ENCODE results near the gene FCMR.

DNA sequence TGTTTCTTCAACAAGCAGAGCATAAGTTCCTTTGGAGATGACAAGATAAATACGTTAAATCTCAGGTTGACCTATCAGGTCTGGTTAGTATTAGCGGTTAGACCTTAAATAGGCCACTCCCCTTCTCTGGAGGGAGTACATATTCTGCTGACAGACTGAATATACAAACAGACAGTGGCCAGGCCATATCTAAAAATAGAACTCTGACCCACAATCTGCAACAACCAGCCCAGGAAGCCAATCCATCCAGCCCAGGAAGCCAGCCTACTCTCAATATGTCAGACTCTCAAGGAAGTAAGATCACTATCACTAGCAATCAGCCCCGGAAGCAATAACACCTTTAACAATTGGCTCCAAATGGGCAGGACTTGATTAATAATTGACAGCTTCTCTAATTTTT is 49.6 kb downstream of the FCMR start:
- TF ChIP-seq POLR2A (IDR thresholded peaks at IDR 0.05): no peak
- TF ChIP-seq, protein P1, sequence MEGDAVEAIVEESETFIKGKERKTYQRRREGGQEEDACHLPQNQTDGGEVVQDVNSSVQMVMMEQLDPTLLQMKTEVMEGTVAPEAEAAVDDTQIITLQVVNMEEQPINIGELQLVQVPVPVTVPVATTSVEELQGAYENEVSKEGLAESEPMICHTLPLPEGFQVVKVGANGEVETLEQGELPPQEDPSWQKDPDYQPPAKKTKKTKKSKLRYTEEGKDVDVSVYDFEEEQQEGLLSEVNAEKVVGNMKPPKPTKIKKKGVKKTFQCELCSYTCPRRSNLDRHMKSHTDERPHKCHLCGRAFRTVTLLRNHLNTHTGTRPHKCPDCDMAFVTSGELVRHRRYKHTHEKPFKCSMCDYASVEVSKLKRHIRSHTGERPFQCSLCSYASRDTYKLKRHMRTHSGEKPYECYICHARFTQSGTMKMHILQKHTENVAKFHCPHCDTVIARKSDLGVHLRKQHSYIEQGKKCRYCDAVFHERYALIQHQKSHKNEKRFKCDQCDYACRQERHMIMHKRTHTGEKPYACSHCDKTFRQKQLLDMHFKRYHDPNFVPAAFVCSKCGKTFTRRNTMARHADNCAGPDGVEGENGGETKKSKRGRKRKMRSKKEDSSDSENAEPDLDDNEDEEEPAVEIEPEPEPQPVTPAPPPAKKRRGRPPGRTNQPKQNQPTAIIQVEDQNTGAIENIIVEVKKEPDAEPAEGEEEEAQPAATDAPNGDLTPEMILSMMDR (IDR thresholded peaks at IDR 0.05): no peak

Data from tibial nerve (tissue), 3 donors.